ENCODE data around the gene RHOBTB1.
"Not testable (repeated sequence)": the region's sequence is repeated elsewhere in the genome, so short reads cannot be mapped to it uniquely, and the experiment has no call there.

RHOBTB1 gene

GRCh38 chr10:60908031-60908430 lies 36.0 kb downstream of the RHOBTB1 start:
- no peak overlapping the region for H3K4me3 ChIP-seq (ENCODE audit: low read length)
- TF ChIP-seq, protein P1, sequence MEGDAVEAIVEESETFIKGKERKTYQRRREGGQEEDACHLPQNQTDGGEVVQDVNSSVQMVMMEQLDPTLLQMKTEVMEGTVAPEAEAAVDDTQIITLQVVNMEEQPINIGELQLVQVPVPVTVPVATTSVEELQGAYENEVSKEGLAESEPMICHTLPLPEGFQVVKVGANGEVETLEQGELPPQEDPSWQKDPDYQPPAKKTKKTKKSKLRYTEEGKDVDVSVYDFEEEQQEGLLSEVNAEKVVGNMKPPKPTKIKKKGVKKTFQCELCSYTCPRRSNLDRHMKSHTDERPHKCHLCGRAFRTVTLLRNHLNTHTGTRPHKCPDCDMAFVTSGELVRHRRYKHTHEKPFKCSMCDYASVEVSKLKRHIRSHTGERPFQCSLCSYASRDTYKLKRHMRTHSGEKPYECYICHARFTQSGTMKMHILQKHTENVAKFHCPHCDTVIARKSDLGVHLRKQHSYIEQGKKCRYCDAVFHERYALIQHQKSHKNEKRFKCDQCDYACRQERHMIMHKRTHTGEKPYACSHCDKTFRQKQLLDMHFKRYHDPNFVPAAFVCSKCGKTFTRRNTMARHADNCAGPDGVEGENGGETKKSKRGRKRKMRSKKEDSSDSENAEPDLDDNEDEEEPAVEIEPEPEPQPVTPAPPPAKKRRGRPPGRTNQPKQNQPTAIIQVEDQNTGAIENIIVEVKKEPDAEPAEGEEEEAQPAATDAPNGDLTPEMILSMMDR (conservative IDR thresholded peaks at IDR 0.05; ENCODE audit: low read length) = no peak
- DNase-seq (ENCODE audit: low read depth) = peak; percentile 60

- TF ChIP-seq, protein P1 (conservative IDR thresholded peaks at IDR 0.05; ENCODE audit: low read length) = no peak
- DNase-seq (ENCODE audit: low read depth) = no peak
- H3K4me3 ChIP-seq (ENCODE audit: low read length) = no peak overlapping the region
These were observed 36.7 kb downstream of the RHOBTB1 start for GRCh38 chr10:60907236-60907635.

DNA sequence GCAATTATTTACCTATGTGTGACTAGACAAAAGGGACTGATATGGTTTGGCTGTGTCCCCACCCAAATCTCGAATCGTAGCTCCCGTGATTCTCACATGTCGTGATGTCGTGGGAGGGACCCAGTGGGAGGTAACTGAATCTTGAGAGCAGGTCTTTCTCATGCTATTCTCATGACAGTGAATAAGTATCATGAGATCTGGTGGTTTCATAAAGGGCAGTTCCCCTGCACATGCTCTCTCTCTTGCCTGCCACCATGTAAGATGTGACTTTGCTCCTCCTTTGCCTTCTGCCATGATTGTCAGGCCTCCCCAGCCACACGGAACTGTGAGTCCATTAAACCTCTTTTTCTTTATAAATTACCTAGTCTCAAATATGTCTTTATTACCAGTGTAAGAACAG lies 37.2 kb downstream of the RHOBTB1 start:
- DNase-seq (ENCODE audit: low read depth) = not testable (repeated sequence)

GRCh38 chr10:60906411-60906810 lies 37.6 kb downstream of the RHOBTB1 start:
- DNase-seq (ENCODE audit: low read depth) = no peak
- TF ChIP-seq, protein P1 (conservative IDR thresholded peaks at IDR 0.05; ENCODE audit: low read length) = no peak
- H3K4me3 ChIP-seq (ENCODE audit: low read length) = no peak overlapping the region

More for the DNA sequence above, 37.2 kb downstream of the RHOBTB1 start:
- not testable (repeated sequence) for H3K4me3 ChIP-seq (ENCODE audit: low read length)

- H3K4me3 ChIP-seq (ENCODE audit: low read length) = no peak overlapping the region
- TF ChIP-seq, protein P1 (conservative IDR thresholded peaks at IDR 0.05; ENCODE audit: low read length) = no peak
- DNase-seq (ENCODE audit: low read depth) = peak; percentile 78
These were observed 38.4 kb downstream of the RHOBTB1 start for GRCh38 chr10:60905580-60905979.

- H3K4me3 ChIP-seq (ENCODE audit: low read length) = no peak overlapping the region
- no peak for DNase-seq (ENCODE audit: low read depth)
- TF ChIP-seq, protein P1 (conservative IDR thresholded peaks at IDR 0.05; ENCODE audit: low read length) = no peak
These were observed 40.9 kb downstream of the RHOBTB1 start for GRCh38 chr10:60903096-60903495.

DNA sequence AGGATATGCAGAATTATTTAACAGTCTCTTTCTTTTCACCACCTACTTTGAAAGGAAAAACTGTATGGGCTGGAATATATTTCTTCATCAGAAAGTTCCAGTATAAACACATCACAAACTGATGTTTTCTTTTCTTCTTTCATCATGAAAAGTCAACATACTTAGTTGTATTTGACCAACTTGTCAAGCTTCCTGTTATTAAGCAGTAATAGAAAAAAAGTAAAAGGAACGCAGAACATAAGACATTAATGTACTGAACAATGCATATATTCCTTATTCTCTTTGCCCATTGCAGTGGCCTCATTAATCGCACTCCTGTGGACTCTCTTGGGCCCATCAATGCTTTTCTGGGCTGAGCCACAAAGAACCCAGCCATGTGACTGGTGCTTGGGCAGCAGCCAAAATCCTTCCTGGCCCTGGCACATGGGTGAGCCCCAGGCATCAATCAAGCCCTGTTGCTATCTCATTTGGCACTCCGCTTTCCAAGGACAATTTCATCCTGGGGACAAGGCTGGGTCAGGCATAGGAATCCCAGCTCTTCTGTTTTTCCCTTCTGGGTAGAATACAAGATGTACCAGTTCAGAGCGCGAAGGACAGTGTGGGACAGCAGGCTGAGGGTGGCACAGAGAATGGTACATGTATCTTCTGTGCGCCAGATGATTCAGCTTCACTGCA lies 42.3 kb downstream of the RHOBTB1 start:
- DNase-seq (ENCODE audit: low read depth) = no peak
- TF ChIP-seq, protein P1 (conservative IDR thresholded peaks at IDR 0.05; ENCODE audit: low read length) = no peak
- no peak overlapping the region for H3K4me3 ChIP-seq (ENCODE audit: low read length)

Measured in AG10803 (cell line).